ENCODE results near the gene VPS13D.

The VPS13D gene

DNA sequence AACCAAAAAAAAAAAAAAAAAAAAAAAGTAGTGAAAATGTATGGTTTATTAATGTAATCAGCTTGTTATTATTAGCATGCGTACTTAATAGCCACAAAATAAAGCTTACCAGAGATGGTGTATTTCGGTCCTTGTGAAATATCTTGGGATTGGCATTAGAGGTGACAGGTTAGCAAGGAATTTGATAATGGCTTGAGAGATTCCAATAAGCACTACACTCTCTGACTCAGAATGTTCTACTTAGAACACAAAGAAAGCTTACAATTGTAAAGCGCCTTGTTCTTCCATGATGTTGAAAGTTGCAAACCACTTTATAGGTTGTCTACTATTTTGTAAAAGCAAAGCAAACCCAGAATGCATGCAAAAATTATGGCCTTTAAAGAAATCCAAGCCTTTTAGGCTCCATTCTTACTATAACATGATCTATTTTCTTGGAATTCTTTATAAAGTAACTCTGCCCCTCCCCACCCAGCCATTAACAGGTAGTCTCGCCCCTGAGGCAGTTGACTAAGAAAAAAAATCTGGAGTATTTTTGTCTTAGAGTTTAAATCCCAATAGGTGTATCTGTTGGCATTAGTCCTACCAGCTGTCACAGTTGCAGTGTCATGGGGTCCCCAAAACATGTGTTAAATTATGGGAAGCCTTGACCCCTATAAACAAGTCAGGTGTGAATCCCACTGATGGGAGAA lies 259.0 kb downstream of the VPS13D start:
- no peak for DNase-seq (ENCODE audit: extremely low spot score)
- TF ChIP-seq ELF4 (IDR thresholded peaks at IDR 0.05) = no peak
- TF ChIP-seq FOXK2 (IDR thresholded peaks at IDR 0.05) = no peak
- no peak for TF ChIP-seq SUZ12 (IDR thresholded peaks at IDR 0.05)
- TF ChIP-seq, protein P1, sequence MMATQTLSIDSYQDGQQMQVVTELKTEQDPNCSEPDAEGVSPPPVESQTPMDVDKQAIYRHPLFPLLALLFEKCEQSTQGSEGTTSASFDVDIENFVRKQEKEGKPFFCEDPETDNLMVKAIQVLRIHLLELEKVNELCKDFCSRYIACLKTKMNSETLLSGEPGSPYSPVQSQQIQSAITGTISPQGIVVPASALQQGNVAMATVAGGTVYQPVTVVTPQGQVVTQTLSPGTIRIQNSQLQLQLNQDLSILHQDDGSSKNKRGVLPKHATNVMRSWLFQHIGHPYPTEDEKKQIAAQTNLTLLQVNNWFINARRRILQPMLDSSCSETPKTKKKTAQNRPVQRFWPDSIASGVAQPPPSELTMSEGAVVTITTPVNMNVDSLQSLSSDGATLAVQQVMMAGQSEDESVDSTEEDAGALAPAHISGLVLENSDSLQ (IDR thresholded peaks at IDR 0.05) = no peak
- no peak for TF ChIP-seq BHLHE40 (IDR thresholded peaks at IDR 0.05; ENCODE audit: borderline replicate concordance)
- TF ChIP-seq FOXA1 (IDR thresholded peaks at IDR 0.05) = no peak
- TF ChIP-seq SP1 (IDR thresholded peaks at IDR 0.05) = no peak
- TF ChIP-seq FOXM1 (IDR thresholded peaks at IDR 0.05; ENCODE audit: borderline replicate concordance) = no peak
- TF ChIP-seq ARNT (IDR thresholded peaks at IDR 0.05) = no peak
- CTCF ChIA-PET = interaction anchor here (0.6 kb wide), 1 partner anchor 11 kb away, joined by 3 read pairs; no protein-coding TSS in a partner anchor
- POLR2A ChIA-PET = no interaction called here

DNA sequence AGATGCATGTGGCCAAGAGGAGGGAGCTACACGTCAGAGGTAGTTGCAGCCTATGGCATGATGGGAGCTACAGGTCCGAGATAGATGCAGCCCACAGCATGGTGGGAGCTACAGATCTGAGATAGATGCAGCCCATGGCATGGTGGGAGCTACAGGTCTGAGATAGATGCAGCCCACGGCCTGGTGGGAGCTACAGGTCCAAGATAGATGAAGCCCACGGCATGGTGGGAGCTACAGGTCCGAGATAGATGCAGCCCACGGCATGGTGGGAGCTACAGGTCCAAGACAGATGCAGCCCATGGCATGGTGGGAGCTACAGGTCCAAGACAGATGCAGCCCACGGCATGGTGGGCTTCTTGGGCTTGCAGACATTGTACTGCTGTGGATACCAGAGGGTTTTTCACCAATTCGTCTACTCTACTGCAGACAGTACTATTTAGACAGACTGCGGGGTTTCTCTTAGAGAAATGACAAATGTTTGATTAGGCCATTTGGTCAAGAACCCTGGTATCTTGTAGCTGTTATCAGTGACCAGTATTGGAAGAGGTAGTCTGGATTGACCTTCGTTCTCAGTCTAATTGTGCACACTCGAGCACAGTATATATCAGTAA lies 260.8 kb downstream of the VPS13D start:
- POLR2A ChIA-PET = no interaction called here
- CTCF ChIA-PET = no interaction called here
- DNase-seq (ENCODE audit: extremely low spot score) = no peak
- no peak for TF ChIP-seq ELF4 (IDR thresholded peaks at IDR 0.05)
- TF ChIP-seq BHLHE40 (IDR thresholded peaks at IDR 0.05; ENCODE audit: borderline replicate concordance) = no peak
- no peak for TF ChIP-seq TARDBP (IDR thresholded peaks at IDR 0.05)
- no peak for TF ChIP-seq ARNT (IDR thresholded peaks at IDR 0.05)
- TF ChIP-seq L3MBTL2 (conservative IDR thresholded peaks at IDR 0.05) = no peak
- no peak for TF ChIP-seq SP1 (IDR thresholded peaks at IDR 0.05)
- TF ChIP-seq CTBP1 (IDR thresholded peaks at IDR 0.05; ENCODE audit: borderline replicate concordance) = no peak
- no peak for TF ChIP-seq FOXA1 (IDR thresholded peaks at IDR 0.05)
- TF ChIP-seq ZNF384 (IDR thresholded peaks at IDR 0.05) = no peak
- no peak for TF ChIP-seq HDGF (IDR thresholded peaks at IDR 0.05; ENCODE audit: borderline replicate concordance)
- TF ChIP-seq LEF1 (IDR thresholded peaks at IDR 0.05; ENCODE audit: borderline replicate concordance) = no peak
- TF ChIP-seq SUZ12 (IDR thresholded peaks at IDR 0.05) = no peak

DNA sequence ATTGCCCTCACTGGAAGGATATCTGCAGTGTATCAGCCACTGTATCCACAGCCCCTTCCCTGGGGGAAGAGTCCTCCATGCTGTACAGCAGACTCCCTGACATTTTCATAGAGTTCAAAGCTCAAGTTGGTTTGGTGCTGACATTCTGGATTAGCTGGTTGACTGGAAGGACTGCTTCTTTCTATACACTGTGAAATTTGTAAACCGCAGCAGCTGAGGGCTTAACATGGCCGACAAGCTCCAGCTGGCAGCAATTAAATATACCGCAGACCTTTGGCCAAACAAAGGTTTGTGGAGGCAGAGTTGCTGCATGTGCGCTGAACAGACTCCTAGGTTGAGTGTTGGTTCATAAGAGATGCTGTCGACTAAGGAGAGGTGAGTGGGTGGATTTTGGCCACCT lies 261.8 kb downstream of the VPS13D start:
- POLR2A ChIA-PET = no interaction called here
- TF ChIP-seq, protein P1 (IDR thresholded peaks at IDR 0.05) = no peak
- TF ChIP-seq CTBP1 (IDR thresholded peaks at IDR 0.05; ENCODE audit: borderline replicate concordance) (no peak), L3MBTL2 (conservative IDR thresholded peaks at IDR 0.05) (no peak), TARDBP (IDR thresholded peaks at IDR 0.05) (no peak), SP1 (IDR thresholded peaks at IDR 0.05) (no peak), ARNT (IDR thresholded peaks at IDR 0.05) (no peak), HDGF (IDR thresholded peaks at IDR 0.05; ENCODE audit: borderline replicate concordance) (no peak), NFRKB (IDR thresholded peaks at IDR 0.05) (no peak), FOXK2 (IDR thresholded peaks at IDR 0.05) (no peak), SUZ12 (IDR thresholded peaks at IDR 0.05) (no peak), BHLHE40 (IDR thresholded peaks at IDR 0.05; ENCODE audit: borderline replicate concordance) (no peak), FOXA1 (IDR thresholded peaks at IDR 0.05) (no peak), FOXM1 (IDR thresholded peaks at IDR 0.05; ENCODE audit: borderline replicate concordance) (no peak), LEF1 (IDR thresholded peaks at IDR 0.05; ENCODE audit: borderline replicate concordance) (no peak), ELF4 (IDR thresholded peaks at IDR 0.05) (no peak), ZNF384 (IDR thresholded peaks at IDR 0.05) (no peak)
- CTCF ChIA-PET = no interaction called here
- DNase-seq (ENCODE audit: extremely low spot score) = no peak

DNA sequence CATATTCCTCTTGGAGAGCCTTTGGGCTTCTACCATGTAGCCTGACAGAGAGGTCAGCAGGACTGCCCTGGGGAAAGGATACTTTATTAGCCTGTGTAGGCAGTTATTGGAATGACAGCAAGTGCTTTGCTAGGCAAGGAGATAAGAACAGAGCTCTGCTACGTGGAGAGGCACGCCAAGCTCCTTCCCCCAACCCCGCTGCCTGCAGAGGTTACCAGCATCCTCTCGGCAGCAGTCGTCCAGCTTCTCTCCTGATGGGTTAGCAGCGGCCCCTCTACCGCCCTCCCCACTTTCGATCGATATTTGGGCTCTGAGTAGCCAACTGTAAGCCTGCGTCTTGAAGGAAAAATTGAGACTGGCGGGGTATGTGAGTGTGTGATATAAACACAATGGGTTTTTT lies 265.9 kb downstream of the VPS13D start:
- ChIA-PET POLR2A (no interaction called here), CTCF (no interaction called here)
- TF ChIP-seq CTBP1 (IDR thresholded peaks at IDR 0.05; ENCODE audit: borderline replicate concordance) (no peak), ELF4 (IDR thresholded peaks at IDR 0.05) (no peak), FOXK2 (IDR thresholded peaks at IDR 0.05) (no peak), FOXA1 (IDR thresholded peaks at IDR 0.05) (no peak), HDGF (IDR thresholded peaks at IDR 0.05; ENCODE audit: borderline replicate concordance) (no peak), ZNF384 (IDR thresholded peaks at IDR 0.05) (no peak), ARNT (IDR thresholded peaks at IDR 0.05) (no peak), L3MBTL2 (conservative IDR thresholded peaks at IDR 0.05) (no peak), FOXM1 (IDR thresholded peaks at IDR 0.05; ENCODE audit: borderline replicate concordance) (no peak), LEF1 (IDR thresholded peaks at IDR 0.05; ENCODE audit: borderline replicate concordance) (no peak), TARDBP (IDR thresholded peaks at IDR 0.05) (no peak)
- DNase-seq (ENCODE audit: extremely low spot score) = no peak

DNA sequence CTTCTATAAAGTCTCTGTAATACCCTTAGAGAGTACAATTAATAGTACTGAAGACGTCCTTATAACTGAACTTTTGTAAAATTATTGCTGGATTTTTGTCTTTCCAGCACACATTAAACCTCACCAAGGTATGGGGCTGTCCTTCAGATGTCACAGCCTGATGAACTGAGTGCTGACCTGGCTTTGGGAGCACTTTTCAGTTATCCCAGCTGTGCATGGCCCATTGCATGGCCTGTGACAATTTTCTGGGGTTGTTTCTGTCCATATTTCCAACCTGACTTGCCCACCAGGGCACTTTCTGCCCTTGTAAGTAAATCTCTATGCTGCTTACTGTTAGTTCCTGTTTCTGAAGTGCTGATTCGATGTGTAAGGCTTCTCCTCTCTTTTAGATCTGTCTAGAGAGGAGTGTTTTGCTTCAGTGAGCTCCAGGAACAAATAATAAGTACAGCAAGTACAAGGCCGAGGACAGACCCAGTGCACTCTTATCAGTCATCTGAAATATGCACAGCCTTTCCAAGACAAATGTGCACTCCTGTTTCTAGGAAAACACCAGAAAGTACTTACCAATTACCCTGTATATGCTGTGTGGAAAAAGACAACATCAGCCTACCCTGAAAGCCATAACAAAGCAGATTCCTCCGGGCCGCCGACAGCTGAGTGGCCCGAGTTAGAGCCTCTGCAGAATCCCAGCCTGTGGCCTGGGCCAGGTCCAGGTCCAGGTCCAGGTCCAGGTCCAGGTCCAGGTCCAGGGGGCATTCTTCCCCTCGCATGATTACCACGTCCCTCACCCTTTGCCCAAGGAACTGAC lies 266.5 kb downstream of the VPS13D start:
- TF ChIP-seq NFRKB (IDR thresholded peaks at IDR 0.05) = no peak
- TF ChIP-seq, protein P1 (IDR thresholded peaks at IDR 0.05) = no peak
- no peak for TF ChIP-seq FOXK2 (IDR thresholded peaks at IDR 0.05)
- no peak for TF ChIP-seq L3MBTL2 (conservative IDR thresholded peaks at IDR 0.05)
- no peak for TF ChIP-seq ELF4 (IDR thresholded peaks at IDR 0.05)
- no peak for TF ChIP-seq BHLHE40 (IDR thresholded peaks at IDR 0.05; ENCODE audit: borderline replicate concordance)
- no peak for TF ChIP-seq SP1 (IDR thresholded peaks at IDR 0.05)
- no peak for TF ChIP-seq HDGF (IDR thresholded peaks at IDR 0.05; ENCODE audit: borderline replicate concordance)
- TF ChIP-seq FOXA1 (IDR thresholded peaks at IDR 0.05) = no peak
- ChIA-PET CTCF (no interaction called here), POLR2A (no interaction called here)
- no peak for DNase-seq (ENCODE audit: extremely low spot score)
